SK-N-SH (cell line): ENCODE data around the gene UBXN1. TPM values are rescaled to one million over a fixed set of nuclear protein-coding genes. Genes with fewer than 3 reads are reported as not detected.
"Not testable (repeated sequence)": the region's sequence is repeated elsewhere in the genome, so short reads cannot be mapped to it uniquely, and the experiment has no call there.

Experiments
- CTCF ChIA-PET: fragments of 300-600, 350-600 bp; formaldehyde crosslinking; extraction: SDS; loops from one replicate; lab custom pipeline; 2021; lab: Yijun Ruan, JAX
- POLR2A ChIA-PET: fragments of 350-600 bp; sonication (Branson Sonifier 250); formaldehyde crosslinking; extraction: SDS; loops from one replicate; lab custom pipeline; 2020; ENCODE audit warnings: antibody characterized with exemption, inconsistent platforms; lab: Yijun Ruan, JAX
- DNase-seq: peaks from one replicate; pipeline ENCODE4 v3.0.0; 2012
- H2AFZ ChIP-seq: fragments of 200-600 bp; sonication (generic); 2 replicates; pipeline ENCODE4 v1.8.1; 2016; ENCODE audit warnings: antibody characterized with exemption, mild to moderate bottlenecking, low read depth
- H3F3A ChIP-seq: fragments of 200-600 bp; sonication (generic); replicated peaks from 2 replicates; pipeline ENCODE3; 2016; ENCODE audit warnings: antibody characterized with exemption, mild to moderate bottlenecking; ENCODE audit not compliant: insufficient read depth
- H3K27ac ChIP-seq, 2 experiments: fragments of 200-500 bp in 1 of 2; fragments of 200-600 bp in 1 of 2; sonication (Bioruptor generic) in 1 of 2; sonication (generic), shearing (Covaris generic) in 1 of 2; 2 replicates each; pipeline versions ENCODE4 v1.5.1 to v1.6.1; 2014 to 2016; ENCODE audit warnings: low read depth in 2 of 2, inconsistent platforms in 1 of 2, low read length in 1 of 2, mild to moderate bottlenecking in 1 of 2, mixed read lengths in 1 of 2
- H3K27me3 ChIP-seq: fragments of 200-600 bp; sonication (generic), shearing (Covaris generic); 2 replicates; pipeline ENCODE4 v1.6.1; 2016; ENCODE audit warnings: mixed run types; ENCODE audit not compliant: insufficient read depth
- H3K36me3 ChIP-seq, 2 experiments: fragments of 200-500 bp in 1 of 2; fragments of 200-600 bp in 1 of 2; sonication (Bioruptor generic) in 1 of 2; sonication (generic) in 1 of 2; replicated peaks in 1 of 2; 2 replicates each; pipeline versions ENCODE3 to v1.5.1; 2014 to 2016; ENCODE audit warnings: low read length in 1 of 2, mild to moderate bottlenecking in 1 of 2; ENCODE audit not compliant: insufficient read depth in 2 of 2, control insufficient read depth in 1 of 2
- H3K4me1 ChIP-seq, 2 experiments: fragments of 200-500 bp in 1 of 2; fragments of 200-600 bp in 1 of 2; sonication (Bioruptor generic) in 1 of 2; sonication (generic), shearing (Covaris generic) in 1 of 2; 2 replicates each; pipeline versions ENCODE4 v1.5.1 to v1.6.1; 2014 to 2016; ENCODE audit warnings: low read depth in 1 of 2, low read length in 1 of 2, mixed run types in 1 of 2; ENCODE audit not compliant: insufficient read depth in 2 of 2, control insufficient read depth in 1 of 2
- H3K4me2 ChIP-seq: fragments of 200-600 bp; sonication (generic), shearing (Covaris generic); 2 replicates; pipeline ENCODE4 v1.6.1; 2017; ENCODE audit warnings: mixed run types
- H3K4me3 ChIP-seq, 2 experiments: fragments of 200-500 bp in 1 of 2; fragments of 200-600 bp in 1 of 2; sonication (Bioruptor generic) in 1 of 2; sonication (generic), shearing (Covaris generic) in 1 of 2; 2 replicates each; pipeline versions ENCODE4 v1.5.1 to v1.8.1; 2014 to 2016; ENCODE audit warnings: low read depth in 2 of 2, inconsistent platforms in 1 of 2, low read length in 1 of 2, mild to moderate bottlenecking in 1 of 2, mixed read lengths in 1 of 2, moderate library complexity in 1 of 2
- H3K79me2 ChIP-seq: fragments of 200-600 bp; sonication (generic); 2 replicates; pipeline ENCODE4 v1.8.1; 2017; ENCODE audit warnings: mild to moderate bottlenecking; ENCODE audit not compliant: insufficient read depth
- H3K9ac ChIP-seq: fragments of 200-600 bp; sonication (generic); 2 replicates; pipeline ENCODE4 v1.6.1; 2017; ENCODE audit warnings: mixed run types
- H3K9me2 ChIP-seq: fragments of 200-600 bp; sonication (generic); 2 replicates; pipeline ENCODE4 v1.6.1; 2017; ENCODE audit warnings: mixed run types
- H3K9me3 ChIP-seq: fragments of 200-600 bp; sonication (generic); 2 replicates; pipeline ENCODE4 v1.6.1; 2017; ENCODE audit warnings: mixed run types, mild to moderate bottlenecking, moderate library complexity
- H4K20me1 ChIP-seq: fragments of 200-600 bp; sonication (generic); 2 replicates; pipeline ENCODE4 v1.6.1; 2017; ENCODE audit warnings: mild to moderate bottlenecking, mixed run types; ENCODE audit not compliant: insufficient read depth
- CHD2 ChIP-seq: fragments of 150-350 bp; IDR thresholded peaks from 2 replicates; pipeline ENCODE4 v1.6.1; 2018; ENCODE audit warnings: low read length; ENCODE audit not compliant: partially characterized antibody
- EP300 ChIP-seq, 2 experiments: IDR thresholded peaks; 2 replicates each; pipeline versions ENCODE4 v1.4.0 to v1.6.1; 2012; ENCODE audit warnings: borderline replicate concordance in 1 of 2, low read depth in 1 of 2, low read length in 1 of 2
- EZH2phosphoT487 ChIP-seq: fragments of 200-600 bp; sonication (generic); IDR thresholded peaks from 2 replicates; pipeline ENCODE4 v1.6.1; 2017; ENCODE audit warnings: low read depth, mixed run types, mild to moderate bottlenecking, antibody characterized with exemption, moderate library complexity, borderline replicate concordance
- FOSL2 ChIP-seq: IDR thresholded peaks from 2 replicates; pipeline ENCODE4 v1.4.0; 2012; ENCODE audit warnings: low read depth, mild to moderate bottlenecking, moderate library complexity, borderline replicate concordance
- FOXJ3 ChIP-seq: sonication (generic); formaldehyde crosslinking; IDR thresholded peaks from 2 replicates; pipeline ENCODE4 v1.5.1; 2020; ENCODE audit warnings: mild to moderate bottlenecking, missing genetic modification reagents
- FOXM1 ChIP-seq: IDR thresholded peaks from 2 replicates; pipeline ENCODE4 v1.4.0; 2012; ENCODE audit warnings: low read depth, mild to moderate bottlenecking
- GABPA ChIP-seq: IDR thresholded peaks from 2 replicates; pipeline ENCODE4 v1.4.0; 2012; ENCODE audit warnings: low read depth, mild to moderate bottlenecking
- GATA2 ChIP-seq: sonication (generic); formaldehyde crosslinking; IDR thresholded peaks from 2 replicates; pipeline ENCODE4 v1.5.0; 2020; ENCODE audit warnings: mild to moderate bottlenecking, missing genetic modification reagents
- NFIC ChIP-seq: IDR thresholded peaks from 2 replicates; pipeline ENCODE4 v1.4.0; 2012; ENCODE audit warnings: borderline replicate concordance
- NRF1 ChIP-seq: IDR thresholded peaks from 2 replicates; pipeline ENCODE4 v1.6.1; 2012; ENCODE audit warnings: low read depth, mild to moderate bottlenecking, low read length
- POLR2AphosphoS5 ChIP-seq: IDR thresholded peaks from 2 replicates; pipeline ENCODE4 v1.6.1; 2012; ENCODE audit warnings: low read depth, low read length
- RCOR1 ChIP-seq: fragments of 150-350 bp; IDR thresholded peaks from 2 replicates; pipeline ENCODE4 v1.6.1; 2017; ENCODE audit warnings: antibody characterized with exemption, low read length
- RXRA ChIP-seq: IDR thresholded peaks from 2 replicates; pipeline ENCODE4 v1.4.0; 2012; ENCODE audit warnings: low read depth, mild to moderate bottlenecking, borderline replicate concordance
- TCF12 ChIP-seq: IDR thresholded peaks from 2 replicates; pipeline ENCODE4 v1.4.0; 2012
- WGBS: methylation state at CpG from one replicate; pipeline ENCODE4 v1.1.6; 2017; ENCODE audit warnings: low lambda C conversion rate; 5-methylcytosine and 5-hydroxymethylcytosine counted together
- polyA plus RNA-seq, 3 experiments: library from polyadenylated mRNA; depleted of rRNA; stranded (reverse); fragments of >200 nt; gene quantifications; 2 replicates each; pipeline ENCODE4 v1.2.3, GENCODE V29; 2012
- TF ChIP-seq, protein P1 (sequence below): IDR thresholded peaks from 2 replicates; pipeline ENCODE4 v1.4.0; 2012; ENCODE audit warnings: low read depth
- TF ChIP-seq, protein P2 (sequence below): IDR thresholded peaks from 2 replicates; pipeline ENCODE4; 2012
- TF ChIP-seq, protein P3 (sequence below): fragments of 150-350 bp; IDR thresholded peaks from 2 replicates; pipeline ENCODE4 v1.6.1; 2016; ENCODE audit warnings: mild to moderate bottlenecking, low read depth, low read length
- TF ChIP-seq, protein P4 (sequence below): fragments of 200-600 bp; sonication (generic); IDR thresholded peaks from 2 replicates; pipeline ENCODE4 v1.6.1; 2017; ENCODE audit warnings: antibody characterized with exemption, mild to moderate bottlenecking, moderate library complexity
- TF ChIP-seq, protein P5 (sequence below): fragments of 150-350 bp; IDR thresholded peaks from 2 replicates; pipeline ENCODE4 v1.6.1; 2017; ENCODE audit warnings: antibody characterized with exemption, low read length, low read depth, borderline replicate concordance

The UBXN1 gene
- polyA plus RNA-seq, 1 of the 3 experiments (the other 2 are of a cell fraction) = 256 TPM

DNA sequence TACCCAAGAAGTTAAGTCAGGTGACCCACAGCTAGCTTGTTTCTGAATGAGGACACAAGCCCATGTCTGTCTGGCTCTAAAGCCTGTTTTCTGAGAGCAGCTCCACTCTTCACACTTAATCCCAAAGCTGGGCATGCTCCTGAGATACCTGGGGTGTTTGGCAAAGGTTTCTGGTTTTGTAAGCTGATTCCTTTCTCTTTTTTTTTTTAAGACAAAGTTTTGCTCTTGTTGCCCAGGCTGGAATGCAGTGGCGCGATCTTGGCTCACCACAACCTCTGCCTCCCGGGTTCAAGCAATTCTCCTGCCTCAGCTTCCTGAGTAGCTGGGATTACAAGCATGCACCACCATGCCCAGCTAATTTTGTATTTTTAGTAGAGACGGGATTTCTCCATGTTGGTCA, 14.8 kb upstream of the UBXN1 start:
- not testable (repeated sequence) for H3K27me3 ChIP-seq, H3K27ac ChIP-seq, H4K20me1 ChIP-seq, H3K9me3 ChIP-seq, H3K9me2 ChIP-seq, H3K9ac ChIP-seq, H3K4me2 ChIP-seq, H3K79me2 ChIP-seq, H3K4me3 ChIP-seq, H3K4me1 ChIP-seq, H2AFZ ChIP-seq, DNase-seq
- peaks cover 19 to 30% of the 10 kb centered on the region in 2 experiments for H3K36me3 ChIP-seq
- ChIA-PET CTCF (interaction anchor here (0.9 to 4.6 kb wide), 15 partner anchors 9 to 269 kb away, joined by 3 to 48 read pairs (median 5); partner anchors contain the start of genes BSCL2, GNG3, HNRNPUL2 and UBXN1), POLR2A (interaction anchor here (1.1 kb wide), 2 partner anchors 11 to 29 kb away, joined by 3 to 4 read pairs; partner anchors contain the start of genes C11orf98 and CSKMT)
- peaks cover 13% of the 10 kb centered on the region for H3F3A ChIP-seq
- WGBS = 85% methylated on average over 3 of the region's 4 CpGs

DNA sequence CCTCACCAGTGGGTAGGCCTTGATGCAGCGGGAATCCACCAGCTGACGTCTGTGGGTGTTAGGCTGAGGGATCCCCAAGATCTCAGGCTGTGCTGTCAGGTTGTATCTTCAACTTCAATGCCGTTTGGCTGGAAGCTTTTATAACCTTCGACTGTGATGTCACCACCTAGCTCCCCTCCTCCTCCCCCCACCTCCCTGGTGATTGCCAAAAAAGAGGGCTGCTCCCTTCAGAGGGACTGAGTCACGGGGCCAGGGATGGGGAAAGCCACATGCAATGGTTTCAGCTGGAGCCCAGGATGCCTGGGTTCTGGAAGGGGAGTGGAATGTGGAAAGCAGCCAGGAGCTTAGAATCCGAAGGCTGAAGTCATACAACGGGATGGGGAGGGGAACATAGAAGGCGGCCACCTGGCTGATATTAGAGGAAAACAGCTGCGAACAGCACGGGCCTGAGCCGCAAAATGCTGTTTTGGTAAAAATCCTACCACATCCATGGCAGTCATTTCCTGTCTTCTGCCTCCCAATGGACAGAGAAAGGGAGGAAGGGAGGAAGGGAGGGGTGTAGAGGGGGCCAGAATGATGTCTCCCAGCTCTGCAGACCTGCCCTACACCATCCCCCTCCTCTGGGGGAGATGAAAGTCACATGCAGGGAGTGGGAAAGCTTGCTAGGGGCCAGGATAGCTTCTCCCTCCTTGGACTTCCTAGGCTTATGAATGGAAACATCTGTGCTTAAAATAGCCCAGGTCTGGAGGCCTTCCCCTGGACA, 10.7 kb upstream of the UBXN1 start, which contains the start of gene LRRN4CL:
Gene LRRN4CL, minus strand, starts transcription at position 110 of the 763 bp plus-strand sequence. CDS start 1,022 bp downstream, outside the sequence.
- Histone ChIP-seq H4K20me1 (no peaks in the 10 kb centered on the region), H3K4me1 (peaks cover 0 to 9% of the 10 kb centered on the region in 2 experiments; a peak in 3 of 4 replicates), H3K27me3 (no peaks in the 10 kb centered on the region), H3K9me2 (no peaks in the 10 kb centered on the region), H3F3A (peaks cover 7% of the 10 kb centered on the region), H2AFZ (no peak within 1 kb of the TSS), H3K4me2 (no peak within 1 kb of the TSS), H3K4me3 (no peak within 1 kb of the TSS), H3K9me3 (no peaks in the 10 kb centered on the region), H3K9ac (no peak within 1 kb of the TSS), H3K27ac (no peak within 1 kb of the TSS), H3K36me3 (peaks cover 19 to 30% of the 10 kb centered on the region in 2 experiments), H3K79me2 (no peaks in the 10 kb centered on the region)
- CTCF ChIA-PET = interaction anchor here (0.7 to 2.3 kb wide), 4 partner anchors 9 to 295 kb away, joined by 3 to 8 read pairs (median 6); no protein-coding TSS in a partner anchor
- 70% methylated on average over 11 of the region's 11 CpGs for WGBS
- DNase-seq = peak; percentile 27
- POLR2A ChIA-PET = interaction anchor here (1.4 to 1.9 kb wide), 2 partner anchors 18 to 24 kb away, joined by 3 to 12 read pairs; partner anchors contain the start of genes C11orf98, CSKMT and UQCC3
- TF ChIP-seq CHD2 = no peak
- TF ChIP-seq FOSL2 = no peak; the same call in 1 of the 2 replicates
- no peak for TF ChIP-seq FOXJ3 (CRISPR knock-in tag)
- TF ChIP-seq GABPA = no peak
- TF ChIP-seq FOXM1 = no peak
- no peak for TF ChIP-seq RXRA
- TF ChIP-seq EP300 (IDR thresholded peaks at IDR 0.05; ENCODE audit: borderline replicate concordance in 1 of 2, low read depth in 1 of 2, low read length in 1 of 2) = no peak
- peak; percentile 40; the same call in 1 of the 2 replicates for TF ChIP-seq TCF12
- TF ChIP-seq, protein P1, sequence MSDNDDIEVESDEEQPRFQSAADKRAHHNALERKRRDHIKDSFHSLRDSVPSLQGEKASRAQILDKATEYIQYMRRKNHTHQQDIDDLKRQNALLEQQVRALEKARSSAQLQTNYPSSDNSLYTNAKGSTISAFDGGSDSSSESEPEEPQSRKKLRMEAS = no peak
- TF ChIP-seq RCOR1 = no peak
- TF ChIP-seq, protein P2, sequence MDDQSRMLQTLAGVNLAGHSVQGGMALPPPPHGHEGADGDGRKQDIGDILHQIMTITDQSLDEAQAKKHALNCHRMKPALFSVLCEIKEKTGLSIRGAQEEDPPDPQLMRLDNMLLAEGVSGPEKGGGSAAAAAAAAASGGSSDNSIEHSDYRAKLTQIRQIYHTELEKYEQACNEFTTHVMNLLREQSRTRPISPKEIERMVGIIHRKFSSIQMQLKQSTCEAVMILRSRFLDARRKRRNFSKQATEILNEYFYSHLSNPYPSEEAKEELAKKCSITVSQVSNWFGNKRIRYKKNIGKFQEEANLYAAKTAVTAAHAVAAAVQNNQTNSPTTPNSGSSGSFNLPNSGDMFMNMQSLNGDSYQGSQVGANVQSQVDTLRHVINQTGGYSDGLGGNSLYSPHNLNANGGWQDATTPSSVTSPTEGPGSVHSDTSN = no peak
- TF ChIP-seq, protein P3, sequence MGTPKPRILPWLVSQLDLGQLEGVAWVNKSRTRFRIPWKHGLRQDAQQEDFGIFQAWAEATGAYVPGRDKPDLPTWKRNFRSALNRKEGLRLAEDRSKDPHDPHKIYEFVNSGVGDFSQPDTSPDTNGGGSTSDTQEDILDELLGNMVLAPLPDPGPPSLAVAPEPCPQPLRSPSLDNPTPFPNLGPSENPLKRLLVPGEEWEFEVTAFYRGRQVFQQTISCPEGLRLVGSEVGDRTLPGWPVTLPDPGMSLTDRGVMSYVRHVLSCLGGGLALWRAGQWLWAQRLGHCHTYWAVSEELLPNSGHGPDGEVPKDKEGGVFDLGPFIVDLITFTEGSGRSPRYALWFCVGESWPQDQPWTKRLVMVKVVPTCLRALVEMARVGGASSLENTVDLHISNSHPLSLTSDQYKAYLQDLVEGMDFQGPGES = no peak
- TF ChIP-seq GATA2 (CRISPR knock-in tag) = no peak
- TF ChIP-seq NFIC = peak; percentile 51; the same call in 1 of the 2 replicates
- TF ChIP-seq EZH2phosphoT487 = no peak
- TF ChIP-seq, protein P4, sequence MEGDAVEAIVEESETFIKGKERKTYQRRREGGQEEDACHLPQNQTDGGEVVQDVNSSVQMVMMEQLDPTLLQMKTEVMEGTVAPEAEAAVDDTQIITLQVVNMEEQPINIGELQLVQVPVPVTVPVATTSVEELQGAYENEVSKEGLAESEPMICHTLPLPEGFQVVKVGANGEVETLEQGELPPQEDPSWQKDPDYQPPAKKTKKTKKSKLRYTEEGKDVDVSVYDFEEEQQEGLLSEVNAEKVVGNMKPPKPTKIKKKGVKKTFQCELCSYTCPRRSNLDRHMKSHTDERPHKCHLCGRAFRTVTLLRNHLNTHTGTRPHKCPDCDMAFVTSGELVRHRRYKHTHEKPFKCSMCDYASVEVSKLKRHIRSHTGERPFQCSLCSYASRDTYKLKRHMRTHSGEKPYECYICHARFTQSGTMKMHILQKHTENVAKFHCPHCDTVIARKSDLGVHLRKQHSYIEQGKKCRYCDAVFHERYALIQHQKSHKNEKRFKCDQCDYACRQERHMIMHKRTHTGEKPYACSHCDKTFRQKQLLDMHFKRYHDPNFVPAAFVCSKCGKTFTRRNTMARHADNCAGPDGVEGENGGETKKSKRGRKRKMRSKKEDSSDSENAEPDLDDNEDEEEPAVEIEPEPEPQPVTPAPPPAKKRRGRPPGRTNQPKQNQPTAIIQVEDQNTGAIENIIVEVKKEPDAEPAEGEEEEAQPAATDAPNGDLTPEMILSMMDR = no peak
- no peak for TF ChIP-seq NRF1
- TF ChIP-seq, protein P5, sequence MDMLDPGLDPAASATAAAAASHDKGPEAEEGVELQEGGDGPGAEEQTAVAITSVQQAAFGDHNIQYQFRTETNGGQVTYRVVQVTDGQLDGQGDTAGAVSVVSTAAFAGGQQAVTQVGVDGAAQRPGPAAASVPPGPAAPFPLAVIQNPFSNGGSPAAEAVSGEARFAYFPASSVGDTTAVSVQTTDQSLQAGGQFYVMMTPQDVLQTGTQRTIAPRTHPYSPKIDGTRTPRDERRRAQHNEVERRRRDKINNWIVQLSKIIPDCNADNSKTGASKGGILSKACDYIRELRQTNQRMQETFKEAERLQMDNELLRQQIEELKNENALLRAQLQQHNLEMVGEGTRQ = no peak
- TF ChIP-seq POLR2AphosphoS5 = peak; percentile 28; the same call in 1 of the 2 replicates
